Measurements from ENCODE around the gene CTSO. TPM values are rescaled to one million over a fixed set of nuclear protein-coding genes. Genes with fewer than 3 reads are reported as not detected.
"Not testable (repeated sequence)": the region's sequence is repeated elsewhere in the genome, so short reads cannot be mapped to it uniquely, and the experiment has no call there.

Gene CTSO
- total RNA-seq, 1 donor from 2014 or later: 12.9 TPM

DNA sequence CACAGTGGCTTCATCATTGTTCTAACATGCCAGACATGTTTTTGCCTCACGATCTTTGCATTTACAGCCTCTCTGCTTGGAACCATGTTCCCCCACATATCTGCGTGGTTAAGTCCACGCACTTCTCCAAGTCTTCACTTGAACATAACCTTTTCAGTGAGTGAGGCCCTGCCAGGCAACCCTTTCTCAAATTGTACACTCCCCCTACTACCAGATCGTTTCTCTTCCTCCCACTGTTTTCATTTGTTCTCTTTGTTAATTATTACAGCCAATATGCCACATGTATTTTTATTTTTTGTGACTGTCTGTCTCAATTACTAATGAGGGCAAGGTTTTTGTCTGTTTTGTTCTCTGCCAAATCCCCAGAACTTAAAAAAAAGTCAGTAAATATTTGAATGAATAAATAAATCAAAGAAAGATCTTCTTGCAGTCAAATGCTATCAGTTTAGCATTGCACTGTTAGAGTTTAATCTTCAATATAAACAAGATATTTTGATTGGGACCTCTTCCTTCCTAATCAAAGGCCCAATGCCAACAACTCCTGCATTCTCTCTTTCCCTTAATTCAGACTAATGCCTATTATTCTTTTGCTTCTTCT lies 18.2 kb downstream of the CTSO start:
- ATAC-seq (ENCODE audit: low read depth): no peak

GRCh38 chr4:155934634-155935033 lies 19.0 kb downstream of the CTSO start:
- H3K27ac Mint-ChIP-seq; ATAC-seq (ENCODE audit: low read depth); H3K4me3 Mint-ChIP-seq; intact Hi-C loops (cut with micrococcal nuclease); H3K27me3 Mint-ChIP-seq; POLR2A ChIA-PET; DNase-seq; H3K9me3 Mint-ChIP-seq; CTCF ChIA-PET; H3K4me1 Mint-ChIP-seq: not testable (repeated sequence)
- peaks cover 65% of the 10 kb centered on the region for H3K36me3 Mint-ChIP-seq (ENCODE audit: low read depth)

More for the DNA sequence above, 18.2 kb downstream of the CTSO start:
- no peak for DNase-seq
- Mint-ChIP-seq H3K27me3 (no peaks in the 10 kb centered on the region), H3K4me3 (no peak overlapping the region), H3K27ac (no peak overlapping the region), H3K4me1 (peaks cover under 1% of the 10 kb centered on the region), H3K36me3 (ENCODE audit: low read depth) (peaks cover 64% of the 10 kb centered on the region), H3K9me3 (no peaks in the 10 kb centered on the region)
- ChIA-PET CTCF (no interaction called here), POLR2A (no interaction called here)
- intact Hi-C loops (cut with micrococcal nuclease): no loop called here
- TF ChIP-seq, protein P1, sequence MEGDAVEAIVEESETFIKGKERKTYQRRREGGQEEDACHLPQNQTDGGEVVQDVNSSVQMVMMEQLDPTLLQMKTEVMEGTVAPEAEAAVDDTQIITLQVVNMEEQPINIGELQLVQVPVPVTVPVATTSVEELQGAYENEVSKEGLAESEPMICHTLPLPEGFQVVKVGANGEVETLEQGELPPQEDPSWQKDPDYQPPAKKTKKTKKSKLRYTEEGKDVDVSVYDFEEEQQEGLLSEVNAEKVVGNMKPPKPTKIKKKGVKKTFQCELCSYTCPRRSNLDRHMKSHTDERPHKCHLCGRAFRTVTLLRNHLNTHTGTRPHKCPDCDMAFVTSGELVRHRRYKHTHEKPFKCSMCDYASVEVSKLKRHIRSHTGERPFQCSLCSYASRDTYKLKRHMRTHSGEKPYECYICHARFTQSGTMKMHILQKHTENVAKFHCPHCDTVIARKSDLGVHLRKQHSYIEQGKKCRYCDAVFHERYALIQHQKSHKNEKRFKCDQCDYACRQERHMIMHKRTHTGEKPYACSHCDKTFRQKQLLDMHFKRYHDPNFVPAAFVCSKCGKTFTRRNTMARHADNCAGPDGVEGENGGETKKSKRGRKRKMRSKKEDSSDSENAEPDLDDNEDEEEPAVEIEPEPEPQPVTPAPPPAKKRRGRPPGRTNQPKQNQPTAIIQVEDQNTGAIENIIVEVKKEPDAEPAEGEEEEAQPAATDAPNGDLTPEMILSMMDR (IDR thresholded peaks at IDR 0.05): no peak

GRCh38 chr4:155931634-155932033 lies 22.0 kb downstream of the CTSO start:
- Mint-ChIP-seq H3K4me1 (peaks cover 7% of the 10 kb centered on the region), H3K27ac (no peak overlapping the region)

DNA sequence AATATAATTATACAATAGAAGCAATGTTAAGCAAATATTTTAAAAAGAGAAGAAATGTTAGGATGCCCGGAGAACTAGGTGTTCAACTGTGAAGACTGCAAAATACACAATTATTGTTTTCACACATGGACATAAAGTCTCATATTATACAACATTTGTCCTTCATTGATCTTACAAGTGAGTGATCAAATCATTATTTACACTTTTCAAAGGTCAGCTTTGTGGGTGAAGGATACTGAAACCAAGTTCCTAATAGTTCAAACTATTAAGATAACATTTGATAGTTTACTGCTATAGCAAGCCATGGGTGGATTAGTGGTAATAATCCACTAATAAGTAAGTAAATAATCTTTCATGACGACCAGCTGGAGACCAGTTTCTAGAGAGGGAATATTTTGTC lies 23.3 kb downstream of the CTSO start:
- peaks cover 66% of the 10 kb centered on the region for H3K36me3 Mint-ChIP-seq (ENCODE audit: low read depth)
- no peak overlapping the region for H3K27ac Mint-ChIP-seq
- H3K4me1 Mint-ChIP-seq: peaks cover 7% of the 10 kb centered on the region
- intact Hi-C loops (cut with micrococcal nuclease): no loop called here
- H3K9me3 Mint-ChIP-seq: peaks cover 9% of the 10 kb centered on the region
- ChIA-PET POLR2A (no interaction called here), CTCF (interaction anchor here (1.4 kb wide), 1 partner anchor 23 kb away, joined by 5 read pairs; the partner anchor contains the start of gene CTSO)
- TF ChIP-seq, protein P1 (IDR thresholded peaks at IDR 0.05): no peak
- DNase-seq: no peak
- no peaks in the 10 kb centered on the region for H3K27me3 Mint-ChIP-seq
- H3K4me3 Mint-ChIP-seq: no peak overlapping the region
- ATAC-seq (ENCODE audit: low read depth): no peak

More at GRCh38 chr4:155931634-155932033, 22.0 kb downstream of the CTSO start:
- CTCF ChIA-PET: no interaction called here
- ATAC-seq (ENCODE audit: low read depth) (no peak), DNase-seq (no peak)
- Mint-ChIP-seq H3K27me3 (no peaks in the 10 kb centered on the region), H3K9me3 (peaks cover 9% of the 10 kb centered on the region), H3K4me3 (no peak overlapping the region), H3K36me3 (ENCODE audit: low read depth) (peaks cover 65% of the 10 kb centered on the region)
- intact Hi-C loops (cut with micrococcal nuclease): no loop called here
- TF ChIP-seq, protein P1 (IDR thresholded peaks at IDR 0.05): no peak
- POLR2A ChIA-PET: no interaction called here

DNA sequence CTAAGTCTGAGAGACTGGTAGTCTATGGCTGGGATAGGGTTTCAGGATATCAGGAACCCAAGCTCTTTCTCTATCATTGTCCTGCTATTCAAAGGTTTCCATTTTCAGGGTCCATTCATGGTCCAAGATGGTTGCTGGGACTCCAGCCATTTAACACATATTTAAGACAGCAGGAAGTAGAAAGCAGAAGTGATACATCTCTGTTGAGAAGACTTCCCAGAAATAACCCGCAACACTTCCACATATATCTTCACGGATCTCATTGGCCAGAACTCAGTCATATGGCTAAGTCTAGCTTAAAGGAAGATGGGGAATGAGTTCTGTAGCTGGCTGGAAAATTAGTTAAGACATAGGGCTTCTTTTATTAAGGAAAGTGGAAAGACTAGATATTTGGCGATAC lies 23.8 kb downstream of the CTSO start:
- H3K27ac Mint-ChIP-seq: no peak overlapping the region
- H3K4me1 Mint-ChIP-seq: peaks cover 7% of the 10 kb centered on the region
- ChIA-PET CTCF (interaction anchor here (1.4 kb wide), 1 partner anchor 24 kb away, joined by 5 read pairs; the partner anchor contains the start of gene CTSO), POLR2A (no interaction called here)
- no peak overlapping the region for H3K4me3 Mint-ChIP-seq
- H3K36me3 Mint-ChIP-seq (ENCODE audit: low read depth): peaks cover 65% of the 10 kb centered on the region
- ATAC-seq (ENCODE audit: low read depth) (no peak), DNase-seq (no peak)
- intact Hi-C loops (cut with micrococcal nuclease): no loop called here
- no peaks in the 10 kb centered on the region for H3K27me3 Mint-ChIP-seq
- TF ChIP-seq, protein P1 (IDR thresholded peaks at IDR 0.05): no peak
- H3K9me3 Mint-ChIP-seq: peaks cover 9% of the 10 kb centered on the region

DNA sequence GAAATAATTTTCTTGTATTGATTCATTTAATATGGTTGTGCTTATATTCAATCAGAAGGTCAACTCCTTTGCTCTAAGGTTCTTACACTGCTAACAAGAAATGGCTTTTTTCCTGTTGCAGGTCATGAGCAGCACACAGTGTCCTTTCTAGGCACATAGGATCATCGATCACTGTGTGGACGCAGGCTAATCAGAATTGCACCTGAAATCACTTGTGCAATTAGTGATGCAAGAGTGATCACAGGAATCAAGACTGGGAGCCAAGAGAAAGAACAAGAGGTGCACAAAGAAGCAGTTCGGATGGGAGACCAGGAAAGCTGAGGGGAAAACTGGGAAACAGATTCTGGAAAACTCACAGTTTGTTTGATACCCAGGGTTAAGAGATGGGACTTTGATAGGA lies 29.0 kb downstream of the CTSO start:
- Mint-ChIP-seq H3K4me3 (no peak overlapping the region), H3K4me1 (no peaks in the 10 kb centered on the region), H3K27me3 (no peaks in the 10 kb centered on the region), H3K27ac (no peak overlapping the region), H3K36me3 (ENCODE audit: low read depth) (peaks cover 53% of the 10 kb centered on the region), H3K9me3 (peaks cover 5% of the 10 kb centered on the region)
- ChIA-PET CTCF (no interaction called here), POLR2A (no interaction called here)
- TF ChIP-seq, protein P1 (IDR thresholded peaks at IDR 0.05): no peak
- no peak for DNase-seq
- ATAC-seq (ENCODE audit: low read depth): no peak
- intact Hi-C loops (cut with micrococcal nuclease): no loop called here
